GM19239 (cell line): ENCODE results near the gene RFX3.

Experiments used
- DNase-seq: peaks from one replicate; pipeline ENCODE4 v3.0.0; 2011; ENCODE audit warnings: low spot score; ENCODE audit not compliant: insufficient read length
- FAIRE-seq: peaks from 2 replicates; lab custom pipeline; 2011; peaks lifted over from hg19 to GRCh38; lab: Jason Lieb, UNC

Gene RFX3

GRCh38 chr9:3525836-3526164, at the start of gene RFX3:
RFX3 (minus strand) TSS chr9:3526001; CDS start chr9:3395588, 130,413 bp downstream.
- DNase-seq: peak; percentile 48
- peak; percentile 91 for FAIRE-seq

GRCh38 chr9:3571500-3571899, 45.7 kb upstream of the RFX3 start:
- FAIRE-seq: no peak
- DNase-seq: no peak

DNA sequence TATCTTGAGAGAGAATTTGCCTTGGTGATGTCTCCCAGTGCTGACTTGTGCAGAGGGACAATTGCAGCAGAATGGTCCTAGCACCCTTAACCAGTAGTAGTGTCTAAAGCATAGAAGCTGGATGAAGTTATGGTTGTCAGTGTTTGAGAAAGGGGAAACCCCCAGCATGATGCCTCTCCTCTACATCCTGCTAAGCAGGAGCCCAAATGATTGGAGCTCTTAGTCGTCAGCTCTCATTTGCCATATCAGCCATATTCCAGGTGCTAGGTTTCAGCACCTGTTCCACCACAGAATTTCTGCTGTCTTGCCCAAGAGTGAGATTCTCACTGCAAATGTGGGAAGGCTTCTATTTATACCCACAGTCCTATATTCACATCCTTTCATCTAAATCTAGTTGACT, 43.7 kb upstream of the RFX3 start:
- FAIRE-seq (no peak), DNase-seq (no peak)

- FAIRE-seq: no peak
- DNase-seq: no peak
Measured at GRCh38 chr9:3567988-3568387, 42.2 kb upstream of the RFX3 start.

DNA sequence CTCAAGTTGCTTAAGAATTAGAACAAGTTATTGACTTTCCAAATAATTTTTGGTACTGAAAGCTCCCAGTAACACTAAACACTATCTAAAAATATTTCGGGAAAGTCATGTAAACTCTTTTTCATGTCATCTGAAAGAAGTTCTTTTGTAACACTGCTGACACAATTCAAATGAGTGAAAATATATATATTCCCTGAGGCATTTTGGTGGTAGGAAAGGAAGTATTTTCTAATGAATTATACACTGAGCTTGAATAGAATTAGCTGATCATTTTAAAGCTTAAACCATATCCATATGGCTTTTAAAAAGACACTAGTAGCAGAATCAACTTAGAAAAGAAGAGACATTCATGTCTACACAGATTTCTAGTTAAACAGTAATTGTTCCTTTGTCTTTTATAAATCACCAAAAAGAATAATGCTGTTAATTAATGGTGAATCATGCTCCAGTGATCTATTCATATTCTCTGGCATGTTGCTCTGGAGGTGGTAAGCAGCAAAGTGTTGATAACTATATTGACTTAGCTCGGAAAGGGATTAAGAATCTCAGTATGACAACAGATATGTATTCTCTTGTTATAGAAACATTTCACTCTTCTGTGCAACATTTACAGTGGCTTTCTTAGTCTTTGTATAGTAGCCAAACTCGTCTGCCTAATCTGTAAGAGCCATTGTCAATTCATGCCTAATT, 27.4 kb upstream of the RFX3 start:
- DNase-seq (no peak), FAIRE-seq (peak; percentile 66)

DNA sequence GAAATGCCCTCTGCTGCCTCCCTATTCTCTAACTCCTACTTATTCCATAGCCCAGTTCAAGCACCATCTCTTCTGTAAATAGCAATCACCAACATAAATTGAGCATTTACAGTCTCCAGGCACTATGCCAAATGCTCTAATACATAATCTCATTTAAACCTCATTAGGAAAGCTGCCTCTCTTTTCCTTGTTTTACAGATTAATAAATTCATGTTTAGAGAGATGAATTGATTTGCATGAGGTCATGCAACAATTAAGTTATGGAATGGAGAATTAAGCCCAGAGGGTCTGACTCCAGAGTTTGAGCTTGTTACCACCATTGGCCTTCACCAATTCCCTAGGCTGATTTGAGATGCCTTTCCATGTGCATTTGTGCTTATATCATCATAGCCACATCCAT, 23.4 kb upstream of the RFX3 start:
- FAIRE-seq (no peak), DNase-seq (no peak)

- no peak for DNase-seq
- FAIRE-seq: no peak
Measured at GRCh38 chr9:3548648-3549047, 22.8 kb upstream of the RFX3 start.

- DNase-seq (no peak), FAIRE-seq (no peak)
Measured at GRCh38 chr9:3541206-3541605, 15.4 kb upstream of the RFX3 start.

GRCh38 chr9:3534614-3535404, 9.0 kb upstream of the RFX3 start:
- FAIRE-seq (peak; percentile 75), DNase-seq (no peak)

GRCh38 chr9:3532158-3532557, 6.4 kb upstream of the RFX3 start:
- FAIRE-seq (no peak), DNase-seq (no peak)

GRCh38 chr9:3528451-3528850, 2.6 kb upstream of the RFX3 start:
- DNase-seq: peak; percentile 5
- peak; percentile 84 for FAIRE-seq

DNA sequence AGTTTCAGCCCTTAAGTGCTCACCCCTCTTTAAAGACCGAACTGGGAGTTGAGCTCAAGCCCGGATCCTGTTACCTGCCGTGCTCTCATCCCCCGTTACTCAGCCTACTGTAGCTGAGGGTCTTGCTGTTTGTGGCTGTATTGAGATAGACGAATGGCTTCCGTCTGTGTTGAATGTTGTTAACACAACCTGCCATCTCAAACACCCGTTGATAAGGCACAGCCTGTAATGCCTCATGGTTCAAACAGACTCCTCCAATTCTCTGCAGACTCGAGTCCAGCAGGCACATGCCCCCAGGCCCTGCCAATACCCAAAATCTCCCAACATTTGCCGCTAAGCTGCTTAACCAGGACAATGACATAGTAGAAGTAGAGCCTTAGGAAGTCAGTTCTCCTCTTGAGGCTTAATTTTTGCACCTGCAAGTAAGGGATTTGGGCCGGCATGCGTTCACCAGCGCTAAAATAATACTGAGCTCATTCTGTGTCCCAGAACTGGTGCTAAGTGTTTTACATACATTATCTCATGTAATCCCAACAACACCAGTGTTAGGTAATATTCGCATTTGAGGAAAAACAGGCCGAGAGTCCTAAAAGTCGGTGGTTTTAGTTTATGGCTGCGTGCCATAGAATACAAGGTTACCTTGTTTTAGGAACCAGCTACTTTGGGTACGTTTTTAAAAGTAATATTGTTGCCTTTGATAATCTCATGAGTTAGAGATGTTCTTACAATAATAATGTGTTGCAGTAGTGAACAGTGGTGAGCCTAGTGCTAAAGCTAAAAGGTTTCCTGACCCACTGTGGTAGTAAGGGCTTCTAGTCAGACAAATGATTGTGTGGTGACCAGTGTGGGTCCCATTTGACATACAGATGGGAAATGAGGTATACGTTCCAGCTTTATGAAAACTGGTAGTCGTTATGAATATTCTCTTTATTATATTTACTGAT, 1.5 kb upstream of the RFX3 start:
- FAIRE-seq (peak; percentile 91), DNase-seq (no peak)

DNA sequence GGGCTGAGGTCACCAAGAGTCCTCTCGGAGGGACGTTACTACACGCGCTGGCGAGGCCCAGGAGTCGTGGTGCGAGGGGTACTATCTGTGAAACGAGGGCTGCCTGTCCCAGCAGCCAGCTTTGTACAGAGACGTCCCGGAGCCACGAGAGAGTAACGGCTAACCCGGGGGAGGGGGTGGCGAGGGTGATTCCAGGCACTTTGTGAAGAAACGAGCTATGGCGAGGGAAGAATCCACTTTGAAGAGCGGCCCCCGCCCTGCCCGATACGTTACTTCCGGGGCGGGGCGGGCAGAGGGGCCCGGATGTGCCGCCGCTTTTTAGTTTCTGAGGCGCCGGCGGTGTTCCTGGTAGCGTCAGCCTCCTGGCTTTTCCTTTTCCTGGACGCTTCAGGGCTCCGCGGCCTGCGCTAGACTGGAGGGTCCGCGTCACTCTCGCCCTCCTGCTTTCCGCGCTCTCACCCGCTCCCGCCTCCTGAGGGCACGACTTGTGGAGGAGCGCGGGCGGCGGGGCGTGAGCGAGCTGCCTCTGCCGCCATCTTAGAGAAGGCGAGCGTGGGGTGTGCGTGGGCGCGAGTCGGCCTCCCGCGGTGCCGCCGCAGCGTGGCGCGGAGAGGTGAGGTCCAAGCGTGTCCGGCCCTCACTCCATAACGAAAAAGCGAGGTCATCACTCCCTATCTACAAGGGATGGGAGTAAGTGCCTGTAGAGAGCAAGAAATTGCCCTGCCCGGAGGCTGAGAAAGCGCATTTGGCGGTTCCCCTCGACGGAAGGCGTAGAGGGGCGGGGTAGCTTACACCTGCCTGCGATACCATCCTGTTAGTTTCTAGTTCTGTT, 580 bp upstream of the RFX3 start:
- no peak for FAIRE-seq
- peak; percentile 34 for DNase-seq

DNA sequence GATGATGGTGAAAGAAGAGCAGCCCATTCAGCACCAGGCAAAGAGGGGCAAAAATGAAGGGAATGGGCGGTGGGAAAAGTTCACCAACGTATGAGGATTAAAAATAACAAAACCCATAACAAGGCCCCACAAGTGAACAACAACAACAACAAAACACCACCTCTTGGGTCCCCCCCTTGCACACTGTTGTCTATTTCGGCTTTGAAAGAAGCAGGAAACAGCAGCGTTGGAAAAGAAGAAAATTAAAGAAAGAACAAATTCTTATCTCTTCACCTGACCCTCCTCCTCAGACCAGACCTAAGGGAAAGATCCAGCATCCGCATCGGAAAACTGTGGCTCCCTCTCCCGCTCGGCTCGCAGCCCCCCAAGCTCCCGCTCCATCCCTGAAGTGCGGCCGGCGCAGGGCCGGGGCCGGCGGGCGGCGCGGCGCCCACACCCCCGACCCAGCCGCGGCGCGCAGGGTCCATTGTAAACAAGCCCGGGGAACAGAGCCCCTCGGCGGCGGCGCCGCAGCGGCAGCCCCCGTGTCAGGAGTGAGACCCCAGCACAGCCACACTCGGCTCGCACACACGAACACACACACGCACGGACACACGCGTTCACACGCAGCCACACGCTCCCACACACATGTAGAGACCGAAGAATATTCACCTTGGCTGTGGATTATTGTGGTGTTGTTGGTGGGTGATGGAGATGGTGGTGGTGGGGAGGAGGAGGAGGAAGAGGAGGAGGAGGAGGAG, 535 bp downstream of the RFX3 start:
- DNase-seq: peak; percentile 4

DNA sequence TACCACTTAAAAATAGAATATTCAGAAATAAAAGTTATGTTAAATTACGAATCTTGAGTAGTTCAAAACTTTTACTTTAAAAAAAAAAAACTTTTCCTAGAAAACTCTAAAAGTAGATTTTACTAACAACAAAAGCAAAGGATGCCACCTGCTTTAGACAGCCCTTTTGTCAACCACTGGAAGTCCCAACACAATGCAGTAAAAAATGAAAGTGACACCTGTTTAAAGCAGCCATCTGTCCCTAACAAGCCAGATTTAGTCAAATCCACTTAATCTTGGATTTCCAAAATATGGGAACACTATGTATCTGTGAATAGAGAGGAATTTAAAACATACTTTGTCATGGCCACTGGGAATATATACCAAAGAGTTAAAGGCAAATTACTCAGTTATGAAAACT, 3.8 kb downstream of the RFX3 start:
- DNase-seq: no peak
- peak; percentile 80 for FAIRE-seq

More for the DNA sequence above, 535 bp downstream of the RFX3 start:
- no peak for FAIRE-seq

DNA sequence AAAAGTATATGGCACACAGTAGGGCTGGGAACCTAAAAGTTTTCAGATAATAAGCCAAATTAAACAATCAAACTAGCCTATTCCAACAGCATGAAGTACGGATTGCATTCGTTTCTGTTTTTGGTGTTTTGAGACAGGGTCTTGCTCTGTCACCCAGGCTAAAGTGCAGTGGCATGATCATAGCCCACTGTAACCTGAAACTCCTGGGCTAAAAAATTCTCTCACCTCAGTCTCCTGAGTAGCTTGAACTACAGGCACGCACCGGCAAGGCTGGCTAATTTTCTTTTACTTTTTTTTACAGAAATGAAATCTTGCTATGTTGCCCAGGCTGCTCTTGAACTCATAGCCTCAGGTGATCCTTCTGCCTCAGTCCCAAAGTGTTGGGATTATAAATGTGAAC, 5.2 kb downstream of the RFX3 start:
- FAIRE-seq: no peak
- DNase-seq: no peak

GRCh38 chr9:3517377-3518048, 8.3 kb downstream of the RFX3 start:
- DNase-seq (no peak), FAIRE-seq (peak; percentile 56)

- FAIRE-seq (no peak), DNase-seq (no peak)
Measured at GRCh38 chr9:3516667-3517330, 9.0 kb downstream of the RFX3 start.
